HEK293 (cell line): ENCODE measurements around the gene CALHM3.

Experiments
- CTCF ChIP-seq: fragments of 450-650 bp; formaldehyde crosslinking; IDR thresholded peaks from 2 replicates; pipeline ENCODE4 v1.5.1; 2016; ENCODE audit warnings: missing biosample characterization, missing genetic modification characterization
- PBX3 ChIP-seq: sonication (generic); formaldehyde crosslinking; IDR thresholded peaks from 2 replicates; pipeline ENCODE4 v1.8.1; 2022; ENCODE audit warnings: mild to moderate bottlenecking, moderate library complexity, missing genetic modification reagents
- REST ChIP-seq: fragments of 450-650 bp; formaldehyde crosslinking; IDR thresholded peaks from 2 replicates; pipeline ENCODE4 v1.5.1; 2016; ENCODE audit warnings: missing biosample characterization, missing genetic modification characterization
- ZNF112 ChIP-seq: fragments of 450-650 bp; formaldehyde crosslinking; IDR thresholded peaks from 2 replicates; pipeline ENCODE4 v1.5.0; 2017; ENCODE audit warnings: missing biosample characterization, missing genetic modification characterization
- ZNF16 ChIP-seq: fragments of 450-650 bp; formaldehyde crosslinking; IDR thresholded peaks from 2 replicates; pipeline ENCODE4 v1.5.1; 2016; ENCODE audit warnings: low read depth, missing biosample characterization, missing genetic modification characterization
- ZNF274 ChIP-seq, 2 experiments: fragments of 200-500 bp in 1 of 2; fragments of 450-650 bp in 1 of 2; sonication (Bioruptor generic) in 1 of 2; formaldehyde crosslinking in 1 of 2; IDR thresholded peaks; 2 replicates each; pipeline versions ENCODE4 v1.5.1 to v1.6.1; 2014 to 2016; ENCODE audit warnings: borderline replicate concordance in 1 of 2, inconsistent platforms in 1 of 2, low read length in 1 of 2, missing biosample characterization in 1 of 2, missing genetic modification characterization in 1 of 2
- ZNF416 ChIP-seq: fragments of 450-650 bp; formaldehyde crosslinking; IDR thresholded peaks from 2 replicates; pipeline ENCODE4 v1.5.1; 2016; ENCODE audit warnings: missing biosample characterization, missing genetic modification characterization

- no peak for TF ChIP-seq CTCF (tag by site-specific recombination)
- no peak for TF ChIP-seq ZNF112 (tag by site-specific recombination)
- TF ChIP-seq PBX3 = no peak
- no peak for TF ChIP-seq REST
- no peak for TF ChIP-seq ZNF274 (IDR thresholded peaks at IDR 0.05; ENCODE audit: low read length)
- TF ChIP-seq ZNF274 (tag by site-specific recombination; IDR thresholded peaks at IDR 0.05; ENCODE audit: borderline replicate concordance) = no peak
- TF ChIP-seq ZNF16 = no peak
- no peak for TF ChIP-seq ZNF416
Measured at GRCh38 chr10:103500481-103500880, 21.4 kb upstream of the CALHM3 start.
